Transverse colon (tissue), 4 donors: ENCODE measurements around the gene IL13. TPM values are rescaled to one million over a fixed set of nuclear protein-coding genes. Genes with fewer than 3 reads are reported as not detected.

Experiments used
- DNase-seq: peaks from one replicate; pipeline ENCODE4 v3.0.0-alpha.2; 2019
- H3K27ac ChIP-seq, 4 donors: fragments of 200-600 bp; sonication (generic); 2 replicates each; pipeline ENCODE4 v1.5.1; 2016 to 2018; ENCODE audit warnings: inconsistent platforms in 4 of 4
- H3K27me3 ChIP-seq: fragments of 200-600 bp; sonication (generic); 2 replicates; pipeline ENCODE4 v1.5.1; 2017; ENCODE audit warnings: inconsistent platforms
- H3K36me3 ChIP-seq, 4 donors: fragments of 200-600 bp; sonication (generic); 2 replicates each; pipeline ENCODE4 v1.5.1; 2017 to 2019; ENCODE audit warnings: inconsistent platforms in 4 of 4
- H3K4me1 ChIP-seq, 4 donors: fragments of 200-600 bp; sonication (generic); 2 replicates each; pipeline ENCODE4 v1.5.1; 2017 to 2020; ENCODE audit warnings: inconsistent platforms in 4 of 4
- H3K4me3 ChIP-seq, 4 donors: fragments of 200-600 bp; sonication (generic); 1 replicate in 1 of 4; 2 replicates in 3 of 4; pipeline versions ENCODE4 v1.5.1 to v1.6.1; 2017 to 2019; ENCODE audit warnings: inconsistent platforms in 4 of 4
- H3K9me3 ChIP-seq, 2 donors: fragments of 200-600 bp; sonication (generic); 2 replicates each; pipeline ENCODE4 v1.5.1; 2017 to 2019; ENCODE audit warnings: inconsistent platforms in 2 of 2
- EP300 ChIP-seq: sonication (generic); formaldehyde crosslinking; IDR thresholded peaks from one replicate; pipeline ENCODE4 v1.6.1; 2017; ENCODE audit warnings: antibody characterized with exemption, low read depth
- POLR2A ChIP-seq: fragments of 450-650 bp; IDR thresholded peaks from one replicate; pipeline ENCODE4 v1.6.1; 2016; ENCODE audit warnings: antibody characterized with exemption, mild to moderate bottlenecking, moderate library complexity
- POLR2AphosphoS5 ChIP-seq, 3 donors: sonication (generic); formaldehyde crosslinking; IDR thresholded peaks; one replicate each; pipeline ENCODE4 v1.6.1; 2016; ENCODE audit warnings: antibody characterized with exemption in 3 of 3
- WGBS, 2 donors: methylation state at CpG; one replicate each; pipeline ENCODE4 v1.1.5; 2018; ENCODE audit warnings: low coverage in 1 of 2; 5-methylcytosine and 5-hydroxymethylcytosine counted together
- in situ Hi-C, 4 donors: fragments of 200-750 bp; cut with MboI; loops; one replicate each; pipeline versions ENCODE4 v1.15.0 to v1.15.1; 2017; ENCODE audit warnings: low sequenced_read_pairs in 3 of 4, low pct_ligation_motif_present in 1 of 4, low pct_unique_long_range_greater_than_20kb in 1 of 4
- intact Hi-C: fragments of 100-400 bp; cut with DNase I; formaldehyde crosslinking; loops from one replicate; pipeline ENCODE4 v1.15.1; 2023; ENCODE audit warnings: low total_unique reads
- total RNA-seq, 4 donors: library from RNA; depleted of rRNA; stranded (reverse); fragments of >200 nt; gene quantifications; one replicate each; pipeline ENCODE4 v1.1.0, GENCODE V29; 2016
- TF ChIP-seq, protein P1 (sequence below), 5 experiments: fragments of 200-600 bp in 3 of 5; fragments of 450-650 bp in 2 of 5; sonication (generic) in 3 of 5; IDR thresholded peaks; 1 replicate in 2 of 5; 2 replicates in 3 of 5; pipeline ENCODE4 v1.5.1; 2016 to 2017; ENCODE audit warnings: antibody characterized with exemption in 5 of 5, inconsistent platforms in 3 of 5, mild to moderate bottlenecking in 2 of 5, moderate library complexity in 1 of 5

Gene IL13
- total RNA-seq, 4 donors from 2014 or later, result not detected

GRCh38 chr5:132666310-132667123 lies 8.5 kb downstream of the IL13 start:
- Histone ChIP-seq H3K9me3 (no peaks in the 10 kb centered on the region), H3K27ac (no peak overlapping the region), H3K4me3 (no peak overlapping the region), H3K4me1 (peaks cover 0 to 5% (median 2%) of the 10 kb centered on the region in 4 donors), H3K27me3 (no peaks in the 10 kb centered on the region), H3K36me3 (no peaks in the 10 kb centered on the region)
- no peak for DNase-seq
- WGBS, 2 donors, result 89 to 97% methylated on average over 5 to 16 of the region's 16 CpGs
- intact Hi-C loops, result no loop called here
- TF ChIP-seq POLR2AphosphoS5 (IDR thresholded peaks at IDR 0.05) (no peak), POLR2A (no peak), EP300 (no peak)
- TF ChIP-seq, protein P1, sequence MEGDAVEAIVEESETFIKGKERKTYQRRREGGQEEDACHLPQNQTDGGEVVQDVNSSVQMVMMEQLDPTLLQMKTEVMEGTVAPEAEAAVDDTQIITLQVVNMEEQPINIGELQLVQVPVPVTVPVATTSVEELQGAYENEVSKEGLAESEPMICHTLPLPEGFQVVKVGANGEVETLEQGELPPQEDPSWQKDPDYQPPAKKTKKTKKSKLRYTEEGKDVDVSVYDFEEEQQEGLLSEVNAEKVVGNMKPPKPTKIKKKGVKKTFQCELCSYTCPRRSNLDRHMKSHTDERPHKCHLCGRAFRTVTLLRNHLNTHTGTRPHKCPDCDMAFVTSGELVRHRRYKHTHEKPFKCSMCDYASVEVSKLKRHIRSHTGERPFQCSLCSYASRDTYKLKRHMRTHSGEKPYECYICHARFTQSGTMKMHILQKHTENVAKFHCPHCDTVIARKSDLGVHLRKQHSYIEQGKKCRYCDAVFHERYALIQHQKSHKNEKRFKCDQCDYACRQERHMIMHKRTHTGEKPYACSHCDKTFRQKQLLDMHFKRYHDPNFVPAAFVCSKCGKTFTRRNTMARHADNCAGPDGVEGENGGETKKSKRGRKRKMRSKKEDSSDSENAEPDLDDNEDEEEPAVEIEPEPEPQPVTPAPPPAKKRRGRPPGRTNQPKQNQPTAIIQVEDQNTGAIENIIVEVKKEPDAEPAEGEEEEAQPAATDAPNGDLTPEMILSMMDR (IDR thresholded peaks at IDR 0.05), result no peak
- in situ Hi-C loops, result no loop called here

- WGBS, 2 donors, result 85 to 87% methylated on average over 6 to 10 of the region's 10 CpGs
- Histone ChIP-seq H3K4me3 (no peak overlapping the region), H3K9me3 (no peaks in the 10 kb centered on the region), H3K27me3 (no peaks in the 10 kb centered on the region), H3K36me3 (no peaks in the 10 kb centered on the region), H3K4me1 (peaks cover 0 to 5% (median 2%) of the 10 kb centered on the region in 4 donors), H3K27ac (no peak overlapping the region)
- in situ Hi-C loops, result no loop called here
- intact Hi-C loops, result no loop called here
- TF ChIP-seq, protein P1 (IDR thresholded peaks at IDR 0.05), result no peak
- no peak for TF ChIP-seq EP300
- TF ChIP-seq POLR2AphosphoS5 (IDR thresholded peaks at IDR 0.05), result no peak
- TF ChIP-seq POLR2A, result no peak
- DNase-seq, result no peak
Measured at GRCh38 chr5:132667309-132667708, 9.3 kb downstream of the IL13 start.

DNA sequence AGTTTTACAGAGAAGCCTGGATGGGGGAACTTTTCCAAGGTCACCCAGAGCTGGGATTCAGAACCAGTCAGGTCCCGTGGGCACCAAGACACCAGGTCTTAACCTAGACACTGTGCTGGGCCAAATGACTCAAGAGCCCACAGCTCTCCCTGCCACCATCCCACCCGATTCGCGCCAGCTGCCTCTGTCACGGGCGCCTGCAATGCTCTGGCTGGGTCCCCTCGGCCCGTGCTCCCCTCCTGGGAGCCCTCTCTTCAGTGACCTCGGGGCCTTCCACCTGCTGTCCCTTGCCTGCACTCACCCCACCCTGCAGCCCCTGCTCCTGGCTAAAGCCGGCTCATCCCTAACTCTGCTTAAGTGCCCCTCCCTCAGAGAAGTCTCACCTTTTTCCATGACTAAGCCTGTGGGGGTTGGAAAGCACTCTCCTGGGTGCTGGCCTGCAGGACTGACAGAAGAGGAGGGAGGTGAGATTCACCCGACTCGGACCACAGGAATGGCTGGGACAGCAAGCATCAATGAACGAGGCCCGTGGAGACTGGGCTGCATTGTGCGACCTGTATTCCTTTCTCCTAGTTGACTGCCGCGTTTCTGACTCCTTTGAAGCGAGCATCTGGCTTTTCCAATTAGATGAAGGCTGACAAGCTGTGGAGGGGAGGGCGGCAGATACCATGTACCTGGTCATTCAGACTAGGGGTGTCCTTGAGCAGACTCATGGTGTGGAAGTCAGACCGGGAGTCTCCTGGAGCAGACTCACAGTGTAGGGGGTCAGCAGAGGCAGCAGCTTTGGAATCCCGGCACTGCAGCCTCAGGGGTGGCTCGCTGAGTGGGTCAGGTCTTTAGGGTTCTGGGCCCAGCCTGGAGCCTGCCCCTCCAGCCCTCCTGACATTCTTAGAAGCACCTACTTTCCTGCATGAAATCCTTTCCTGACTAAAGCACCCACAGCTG lies 10.1 kb downstream of the IL13 start:
- no peak overlapping the region for H3K4me3 ChIP-seq
- 69 to 90% methylated on average over 5 to 22 of the region's 22 CpGs for WGBS, 2 donors
- DNase-seq, result no peak

More for the DNA sequence above, 10.1 kb downstream of the IL13 start:
- Histone ChIP-seq H3K27ac (no peak overlapping the region), H3K36me3 (no peaks in the 10 kb centered on the region), H3K4me1 (peaks cover 0 to 5% (median 2%) of the 10 kb centered on the region in 4 donors), H3K27me3 (no peaks in the 10 kb centered on the region), H3K9me3 (no peaks in the 10 kb centered on the region)
- in situ Hi-C loops (no loop called here), intact Hi-C loops (no loop called here)
- TF ChIP-seq EP300 (no peak), POLR2A (no peak), POLR2AphosphoS5 (IDR thresholded peaks at IDR 0.05) (no peak)
- TF ChIP-seq, protein P1 (IDR thresholded peaks at IDR 0.05), result no peak
